B cell (primary cell): Measurements from ENCODE around the gene CHST11. TPM values are rescaled to one million over a fixed set of nuclear protein-coding genes. Genes with fewer than 3 reads are reported as not detected.

Experiments
- ATAC-seq: fragments of 200-7000 bp; cut with Tn5 transposase; one replicate; pipeline ENCODE4 v1.10.0; 2021; ENCODE audit warnings: low read depth, mild to moderate bottlenecking, moderate number of reproducible peaks, moderate library complexity
- CTCF ChIA-PET: fragments of 350-600 bp; sonication (Branson Sonifier 250); formaldehyde crosslinking; loops from one replicate; lab custom pipeline; 2021; ENCODE audit warnings: antibody characterized with exemption, inconsistent platforms; lab: Charles Lee
- POLR2A ChIA-PET: fragments of 350-600 bp; sonication (Branson Sonifier 250); formaldehyde crosslinking; loops from one replicate; lab custom pipeline; 2021; ENCODE audit warnings: antibody characterized with exemption; lab: Charles Lee
- DNase-seq: peaks from one replicate; pipeline ENCODE4 v3.0.0; 2013
- H2AFZ ChIP-seq: 2 replicates; pipeline ENCODE4 v1.6.1; 2012; ENCODE audit warnings: mild to moderate bottlenecking, low read depth, low read length; ENCODE audit not compliant: insufficient read depth, poor library complexity, severe bottlenecking
- H3K27ac ChIP-seq, 2 donors: 1 replicate in 1 of 2; 2 replicates in 1 of 2; pipeline ENCODE4 v1.5.1; 2012 to 2013; ENCODE audit warnings: low read length in 2 of 2, mild to moderate bottlenecking in 2 of 2, moderate library complexity in 1 of 2
- H3K27me3 ChIP-seq, 4 experiments: fragments of 200-600 bp in 1 of 4; sonication (generic) in 1 of 4; replicated peaks in 1 of 4; 1 replicate in 2 of 4; 2 replicates in 2 of 4; pipeline versions ENCODE4 v1.6.1 to v1.7.0; 2013 to 2016; ENCODE audit warnings: low read length in 3 of 4, mild to moderate bottlenecking in 2 of 4, mixed read lengths in 1 of 4, moderate library complexity in 1 of 4; ENCODE audit not compliant: insufficient read depth in 4 of 4, control insufficient read depth in 3 of 4; ENCODE audit errors: control extremely low read depth in 1 of 4
- H3K36me3 ChIP-seq, 2 experiments: replicated peaks in 1 of 2; 1 replicate in 1 of 2; 2 replicates in 1 of 2; pipeline versions ENCODE4 v1.6.1 to v1.7.1; 2013; ENCODE audit warnings: low read length in 1 of 2; ENCODE audit not compliant: insufficient read depth in 2 of 2, control insufficient read depth in 1 of 2; ENCODE audit errors: control extremely low read depth in 1 of 2, extremely low read depth in 1 of 2
- H3K4me1 ChIP-seq, 2 donors: fragments of 200-600 bp in 1 of 2; sonication (generic) in 1 of 2; 1 replicate in 1 of 2; 2 replicates in 1 of 2; pipeline versions ENCODE4 v1.5.1 to v1.6.1; 2013 to 2017; ENCODE audit warnings: low read length in 2 of 2; ENCODE audit not compliant: control insufficient read depth in 2 of 2, insufficient read depth in 2 of 2
- H3K4me2 ChIP-seq: replicated peaks from 2 replicates; pipeline ENCODE3; 2012; ENCODE audit warnings: mild to moderate bottlenecking, low read depth, low read length; ENCODE audit not compliant: poor library complexity, severe bottlenecking
- H3K4me3 ChIP-seq, 5 experiments: fragments of 200-600 bp in 1 of 5; sonication (generic) in 1 of 5; 1 replicate in 3 of 5; 2 replicates in 2 of 5; pipeline versions ENCODE4 v1.5.1 to v1.7.0; 2011 to 2016; ENCODE audit warnings: low read length in 4 of 5, mild to moderate bottlenecking in 4 of 5, low read depth in 2 of 5, control low read depth in 1 of 5, moderate library complexity in 1 of 5; ENCODE audit not compliant: insufficient read depth in 1 of 5; ENCODE audit errors: control extremely low read depth in 1 of 5, extremely low read depth in 1 of 5
- H3K79me2 ChIP-seq: fragments of 200-600 bp; sonication (generic); one replicate; pipeline ENCODE4 v1.6.0; 2016; ENCODE audit warnings: low read length; ENCODE audit not compliant: control insufficient read depth, insufficient read depth
- H3K9ac ChIP-seq: fragments of 200-600 bp; sonication (generic); 2 replicates; pipeline ENCODE4 v1.6.1; 2017; ENCODE audit warnings: mild to moderate bottlenecking, low read length, moderate library complexity
- H3K9me3 ChIP-seq, 3 donors: one replicate each; pipeline versions ENCODE4 v1.6.1 to v1.7.1; 2013; ENCODE audit warnings: low read length in 2 of 3; ENCODE audit not compliant: control insufficient read depth in 2 of 3, insufficient read depth in 1 of 3; ENCODE audit errors: control extremely low read depth in 1 of 3
- H4K20me1 ChIP-seq: 2 replicates; pipeline ENCODE4 v1.6.0; 2012; ENCODE audit warnings: mild to moderate bottlenecking, low read length; ENCODE audit not compliant: insufficient read depth, control insufficient read depth, poor library complexity, severe bottlenecking
- H3K27ac Mint-ChIP-seq: one replicate; pipeline ENCODE4 v1.8.0; 2021; ENCODE audit warnings: mixed read lengths
- H3K27me3 Mint-ChIP-seq: one replicate; pipeline ENCODE4 v1.8.0; 2021; ENCODE audit warnings: mixed read lengths
- H3K4me1 Mint-ChIP-seq: one replicate; pipeline ENCODE4 v1.8.0; 2021; ENCODE audit warnings: mixed read lengths
- H3K4me3 Mint-ChIP-seq: one replicate; pipeline ENCODE4 v1.8.0; 2021; ENCODE audit warnings: mixed read lengths
- H3K9me3 Mint-ChIP-seq: one replicate; pipeline ENCODE4 v1.8.0; 2022; ENCODE audit warnings: mixed read lengths; ENCODE audit not compliant: insufficient read depth
- EZH2 ChIP-seq: IDR thresholded peaks from 2 replicates; pipeline ENCODE4 v1.6.1; 2012; ENCODE audit warnings: borderline replicate concordance, low read depth, mild to moderate bottlenecking, moderate library complexity, low read length; ENCODE audit not compliant: insufficient read depth, poor library complexity, severe bottlenecking
- WGBS: methylation state at CpG from one replicate; pipeline ENCODE4 v1.1.5; 2013; ENCODE audit warnings: missing lambda C conversion rate; ENCODE audit not compliant: insufficient coverage; 5-methylcytosine and 5-hydroxymethylcytosine counted together
- intact Hi-C: fragments of 100-400 bp; cut with micrococcal nuclease; formaldehyde crosslinking; loops from one replicate; pipeline ENCODE4 v1.10.0; 2022
- polyA plus RNA-seq: library from polyadenylated mRNA; depleted of rRNA; stranded (reverse); fragments of >200 nt; gene quantifications from 2 replicates; pipeline ENCODE4 v1.2.3, GENCODE V29; 2012
- total RNA-seq, 2 donors: library from RNA; stranded (reverse); fragments of 120-200 nt in 1 of 2; gene quantifications; 1 replicate in 1 of 2; 2 replicates in 1 of 2; pipeline versions ENCODE4 v1.2.3 to v1.2.4, GENCODE V29; 2013 to 2022
- TF ChIP-seq, protein P1 (sequence below): fragments of 200-600 bp; IDR thresholded peaks from one replicate; pipeline ENCODE4 v1.8.0; 2022; ENCODE audit warnings: antibody characterized with exemption, mild to moderate bottlenecking

The CHST11 gene
- total and polyA plus RNA-seq, 2 donors (not counting 1 experiment from before 2014, with no cell fraction given): 46.3 to 152 TPM

DNA sequence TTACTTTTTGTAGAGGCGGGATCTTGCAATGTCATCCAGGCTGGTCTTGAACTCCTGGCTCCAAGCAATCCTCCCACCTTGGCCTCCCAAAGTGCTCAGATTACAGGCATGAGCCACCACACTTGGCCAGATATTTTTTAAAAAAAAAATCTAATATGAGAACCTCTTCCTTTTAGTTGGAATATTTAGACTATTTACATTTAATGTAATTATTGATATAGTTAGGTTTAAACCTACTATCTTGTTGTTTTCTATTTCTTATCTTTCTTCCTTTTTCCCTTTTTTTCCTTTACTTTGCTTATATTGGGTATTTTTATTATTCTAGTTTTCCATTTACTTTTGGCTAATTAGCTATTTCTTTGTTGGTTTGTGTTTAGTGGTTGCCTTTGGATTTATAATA is 315.6 kb downstream of the CHST11 start:
- Histone ChIP-seq H3K27me3 (peaks cover 0 to 16% (median 12%) of the 10 kb centered on the region in 4 experiments), H3K4me1 (no peaks in the 10 kb centered on the region), H3K9ac (no peak overlapping the region), H3K36me3 (no peaks in the 10 kb centered on the region), H4K20me1 (no peaks in the 10 kb centered on the region), H2AFZ (no peak overlapping the region), H3K4me3 (no peak overlapping the region), H3K9me3 (peaks cover 4 to 15% (median 8%) of the 10 kb centered on the region in 3 donors), H3K4me2 (no peak overlapping the region), H3K27ac (no peak overlapping the region), H3K79me2 (no peaks in the 10 kb centered on the region)
- Mint-ChIP-seq H3K4me3 (no peak overlapping the region), H3K9me3 (peaks cover 11% of the 10 kb centered on the region), H3K4me1 (no peaks in the 10 kb centered on the region), H3K27me3 (peaks cover 46% of the 10 kb centered on the region), H3K27ac (no peak overlapping the region)
- DNase-seq (no peak), ATAC-seq (no peak)
- intact Hi-C loops: no loop called here
- no peak for TF ChIP-seq EZH2
- TF ChIP-seq, protein P1, sequence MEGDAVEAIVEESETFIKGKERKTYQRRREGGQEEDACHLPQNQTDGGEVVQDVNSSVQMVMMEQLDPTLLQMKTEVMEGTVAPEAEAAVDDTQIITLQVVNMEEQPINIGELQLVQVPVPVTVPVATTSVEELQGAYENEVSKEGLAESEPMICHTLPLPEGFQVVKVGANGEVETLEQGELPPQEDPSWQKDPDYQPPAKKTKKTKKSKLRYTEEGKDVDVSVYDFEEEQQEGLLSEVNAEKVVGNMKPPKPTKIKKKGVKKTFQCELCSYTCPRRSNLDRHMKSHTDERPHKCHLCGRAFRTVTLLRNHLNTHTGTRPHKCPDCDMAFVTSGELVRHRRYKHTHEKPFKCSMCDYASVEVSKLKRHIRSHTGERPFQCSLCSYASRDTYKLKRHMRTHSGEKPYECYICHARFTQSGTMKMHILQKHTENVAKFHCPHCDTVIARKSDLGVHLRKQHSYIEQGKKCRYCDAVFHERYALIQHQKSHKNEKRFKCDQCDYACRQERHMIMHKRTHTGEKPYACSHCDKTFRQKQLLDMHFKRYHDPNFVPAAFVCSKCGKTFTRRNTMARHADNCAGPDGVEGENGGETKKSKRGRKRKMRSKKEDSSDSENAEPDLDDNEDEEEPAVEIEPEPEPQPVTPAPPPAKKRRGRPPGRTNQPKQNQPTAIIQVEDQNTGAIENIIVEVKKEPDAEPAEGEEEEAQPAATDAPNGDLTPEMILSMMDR: no peak
- POLR2A ChIA-PET: no interaction called here
- 100% methylated on average over 1 of the region's 1 CpG for WGBS
- CTCF ChIA-PET: interaction anchor here (0.6 kb wide), 1 partner anchor 8 kb away, joined by 3 read pairs; no protein-coding TSS in a partner anchor

DNA sequence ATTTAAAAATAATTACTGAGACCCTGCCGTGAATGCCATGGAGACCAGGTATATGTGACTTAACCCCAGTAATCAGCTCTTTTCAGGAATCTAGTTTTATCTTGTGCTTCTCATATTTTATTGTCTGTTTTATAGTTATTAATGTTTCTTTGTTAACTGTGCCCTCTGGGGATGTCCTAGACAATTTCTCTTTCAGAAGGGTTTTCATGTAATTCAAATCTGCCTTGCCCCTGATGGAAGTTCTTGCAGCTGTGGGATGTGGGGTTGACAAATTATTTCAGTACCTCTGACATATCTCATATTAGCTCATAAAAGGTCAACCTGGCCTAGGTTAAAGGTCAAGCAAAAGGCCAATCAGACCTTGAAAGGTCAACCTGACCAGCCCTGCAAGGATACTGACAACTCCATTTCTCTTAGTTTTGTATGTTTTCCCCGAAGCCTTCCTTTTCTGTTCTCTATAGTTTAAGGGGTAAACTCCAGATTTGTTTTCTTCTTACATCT is 319.0 kb downstream of the CHST11 start:
- peaks cover 8 to 25% (median 14%) of the 10 kb centered on the region in 3 donors for H3K9me3 ChIP-seq
- H3K79me2 ChIP-seq: no peaks in the 10 kb centered on the region
- no peak overlapping the region for H3K9ac ChIP-seq
- H3K27ac Mint-ChIP-seq: no peak overlapping the region
- 100% methylated on average over 1 of the region's 2 CpGs for WGBS
- H3K4me3 Mint-ChIP-seq: no peak overlapping the region
- POLR2A ChIA-PET: no interaction called here
- H4K20me1 ChIP-seq: no peaks in the 10 kb centered on the region
- H3K4me1 ChIP-seq: no peaks in the 10 kb centered on the region
- no peak overlapping the region for H2AFZ ChIP-seq
- TF ChIP-seq EZH2: no peak
- TF ChIP-seq, protein P1: no peak
- H3K4me1 Mint-ChIP-seq: no peaks in the 10 kb centered on the region
- H3K9me3 Mint-ChIP-seq: peaks cover 19% of the 10 kb centered on the region
- DNase-seq (no peak), ATAC-seq (no peak)
- H3K27me3 Mint-ChIP-seq: peaks cover 56% of the 10 kb centered on the region
- intact Hi-C loops: no loop called here
- no peak overlapping the region for H3K4me3 ChIP-seq
- no peak overlapping the region for H3K4me2 ChIP-seq
- CTCF ChIA-PET: interaction anchor here (0.9 to 1.0 kb wide), 2 partner anchors 15 kb away, joined by 3 read pairs; no protein-coding TSS in a partner anchor
- H3K27ac ChIP-seq: no peak overlapping the region
- no peaks in the 10 kb centered on the region for H3K36me3 ChIP-seq
- H3K27me3 ChIP-seq: peaks cover 0 to 8% (median 5%) of the 10 kb centered on the region in 4 experiments
